Panc1 (cell line): Measurements from ENCODE around the gene CYP11A1.

Experiments used
- TF ChIP-seq, protein P1 (sequence below): fragments of 450-650 bp; IDR thresholded peaks from 2 replicates; pipeline ENCODE4 v1.5.1; 2017; ENCODE audit warnings: mild to moderate bottlenecking
- TF ChIP-seq, protein P2 (sequence below), 2 experiments: IDR thresholded peaks; 2 replicates each; pipeline ENCODE4 v1.6.1; 2011 to 2012; ENCODE audit warnings: low read depth in 2 of 2, control low read depth in 1 of 2, low read length in 1 of 2, mild to moderate bottlenecking in 1 of 2, moderate library complexity in 1 of 2; ENCODE audit not compliant: insufficient read depth in 1 of 2

DNA sequence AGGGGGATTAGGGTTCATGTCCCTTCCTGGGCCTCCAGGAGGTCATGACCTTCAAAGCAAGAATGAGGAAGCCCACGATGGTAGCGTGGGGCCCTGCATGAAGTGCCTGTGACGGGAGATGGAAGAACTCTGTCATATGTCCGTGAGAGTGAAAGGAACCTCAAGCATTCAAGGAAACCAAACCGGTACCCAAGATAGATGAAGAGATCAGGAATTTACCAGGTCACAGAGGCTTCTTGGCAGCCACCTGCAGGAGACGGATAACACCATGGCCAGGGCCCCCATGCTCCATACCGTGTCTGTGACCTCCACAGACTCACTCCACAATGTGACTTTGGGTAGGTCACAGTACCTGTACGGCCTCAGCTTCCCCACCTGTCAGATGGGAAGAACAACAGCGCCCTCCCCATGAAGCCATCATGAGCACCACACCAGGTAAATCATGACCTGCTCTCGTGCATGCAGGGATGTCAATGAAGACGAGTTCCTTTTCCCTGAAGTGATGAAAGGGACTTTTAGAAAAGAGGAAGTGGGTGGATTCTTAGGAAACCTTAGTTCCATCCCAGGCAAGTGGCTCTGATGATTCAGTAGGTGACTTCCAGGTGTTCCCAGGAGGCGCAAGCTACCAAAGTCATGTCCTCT is 23.3 kb upstream of the CYP11A1 start:
- TF ChIP-seq, protein P1, sequence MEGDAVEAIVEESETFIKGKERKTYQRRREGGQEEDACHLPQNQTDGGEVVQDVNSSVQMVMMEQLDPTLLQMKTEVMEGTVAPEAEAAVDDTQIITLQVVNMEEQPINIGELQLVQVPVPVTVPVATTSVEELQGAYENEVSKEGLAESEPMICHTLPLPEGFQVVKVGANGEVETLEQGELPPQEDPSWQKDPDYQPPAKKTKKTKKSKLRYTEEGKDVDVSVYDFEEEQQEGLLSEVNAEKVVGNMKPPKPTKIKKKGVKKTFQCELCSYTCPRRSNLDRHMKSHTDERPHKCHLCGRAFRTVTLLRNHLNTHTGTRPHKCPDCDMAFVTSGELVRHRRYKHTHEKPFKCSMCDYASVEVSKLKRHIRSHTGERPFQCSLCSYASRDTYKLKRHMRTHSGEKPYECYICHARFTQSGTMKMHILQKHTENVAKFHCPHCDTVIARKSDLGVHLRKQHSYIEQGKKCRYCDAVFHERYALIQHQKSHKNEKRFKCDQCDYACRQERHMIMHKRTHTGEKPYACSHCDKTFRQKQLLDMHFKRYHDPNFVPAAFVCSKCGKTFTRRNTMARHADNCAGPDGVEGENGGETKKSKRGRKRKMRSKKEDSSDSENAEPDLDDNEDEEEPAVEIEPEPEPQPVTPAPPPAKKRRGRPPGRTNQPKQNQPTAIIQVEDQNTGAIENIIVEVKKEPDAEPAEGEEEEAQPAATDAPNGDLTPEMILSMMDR, result no peak
- TF ChIP-seq, protein P2, sequence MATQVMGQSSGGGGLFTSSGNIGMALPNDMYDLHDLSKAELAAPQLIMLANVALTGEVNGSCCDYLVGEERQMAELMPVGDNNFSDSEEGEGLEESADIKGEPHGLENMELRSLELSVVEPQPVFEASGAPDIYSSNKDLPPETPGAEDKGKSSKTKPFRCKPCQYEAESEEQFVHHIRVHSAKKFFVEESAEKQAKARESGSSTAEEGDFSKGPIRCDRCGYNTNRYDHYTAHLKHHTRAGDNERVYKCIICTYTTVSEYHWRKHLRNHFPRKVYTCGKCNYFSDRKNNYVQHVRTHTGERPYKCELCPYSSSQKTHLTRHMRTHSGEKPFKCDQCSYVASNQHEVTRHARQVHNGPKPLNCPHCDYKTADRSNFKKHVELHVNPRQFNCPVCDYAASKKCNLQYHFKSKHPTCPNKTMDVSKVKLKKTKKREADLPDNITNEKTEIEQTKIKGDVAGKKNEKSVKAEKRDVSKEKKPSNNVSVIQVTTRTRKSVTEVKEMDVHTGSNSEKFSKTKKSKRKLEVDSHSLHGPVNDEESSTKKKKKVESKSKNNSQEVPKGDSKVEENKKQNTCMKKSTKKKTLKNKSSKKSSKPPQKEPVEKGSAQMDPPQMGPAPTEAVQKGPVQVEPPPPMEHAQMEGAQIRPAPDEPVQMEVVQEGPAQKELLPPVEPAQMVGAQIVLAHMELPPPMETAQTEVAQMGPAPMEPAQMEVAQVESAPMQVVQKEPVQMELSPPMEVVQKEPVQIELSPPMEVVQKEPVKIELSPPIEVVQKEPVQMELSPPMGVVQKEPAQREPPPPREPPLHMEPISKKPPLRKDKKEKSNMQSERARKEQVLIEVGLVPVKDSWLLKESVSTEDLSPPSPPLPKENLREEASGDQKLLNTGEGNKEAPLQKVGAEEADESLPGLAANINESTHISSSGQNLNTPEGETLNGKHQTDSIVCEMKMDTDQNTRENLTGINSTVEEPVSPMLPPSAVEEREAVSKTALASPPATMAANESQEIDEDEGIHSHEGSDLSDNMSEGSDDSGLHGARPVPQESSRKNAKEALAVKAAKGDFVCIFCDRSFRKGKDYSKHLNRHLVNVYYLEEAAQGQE (IDR thresholded peaks at IDR 0.05; ENCODE audit: insufficient read depth in 1 of 2, low read depth in 2 of 2, low read length in 1 of 2), result no peak
